HepG2 (cell line): ENCODE data around the gene HAGHL. TPM values are rescaled to one million over a fixed set of nuclear protein-coding genes. Genes with fewer than 3 reads are reported as not detected.

Experiments
- ATAC-seq: fragments of 200-7000 bp; cut with Tn5 transposase; 3 replicates; pipeline ENCODE4 v1.9.1; 2020; ENCODE audit warnings: mild to moderate bottlenecking, moderate library complexity
- BruUV-seq: library from RNA; stranded (reverse); fragments of 400-500 nt; replicated peaks from 2 replicates; lab custom pipeline; 2021; lab: Mats Ljungman, UMichigan
- CTCF ChIA-PET: fragments of 300-600 bp; formaldehyde crosslinking; extraction: SDS; loops from one replicate; lab custom pipeline; 2021; ENCODE audit warnings: low total read pairs, inconsistent platforms, low intra/inter-chr PET ratio; lab: Yijun Ruan, JAX
- POLR2A ChIA-PET: fragments of 350-600 bp; sonication (Branson Sonifier 250); formaldehyde crosslinking; loops from one replicate; lab custom pipeline; 2020; ENCODE audit warnings: antibody characterized with exemption, inconsistent platforms; lab: Yijun Ruan, JAX
- DNase-seq: peaks from one replicate; pipeline ENCODE4 v3.0.0-alpha.2; 2015; ENCODE audit warnings: low spot score
- FAIRE-seq: peaks from 3 replicates; lab custom pipeline; 2011; peaks lifted over from hg19 to GRCh38; lab: Jason Lieb, UNC
- H2AFZ ChIP-seq: one replicate; pipeline ENCODE4 v1.6.1; 2011; ENCODE audit warnings: low read length, inconsistent platforms
- H3K27ac ChIP-seq: fragments of 300-600 bp; 3 replicates; pipeline ENCODE4 v1.8.0; 2011; ENCODE audit warnings: mixed run types, mild to moderate bottlenecking, mixed read lengths, low read length, inconsistent platforms; ENCODE audit not compliant: insufficient read depth; ENCODE audit errors: extremely low read length
- H3K27me3 ChIP-seq, 2 experiments: fragments of 200-600 bp in 1 of 2; 2 replicates in 1 of 2; 3 replicates in 1 of 2; pipeline versions ENCODE4 v1.6.0 to v1.8.0; 2011; ENCODE audit warnings: low read length in 2 of 2, mild to moderate bottlenecking in 2 of 2, moderate library complexity in 2 of 2, inconsistent platforms in 1 of 2; ENCODE audit not compliant: insufficient read depth in 2 of 2, control insufficient read depth in 1 of 2
- H3K36me3 ChIP-seq, 2 experiments: fragments of 200-600 bp in 1 of 2; replicated peaks in 1 of 2; 2 replicates in 1 of 2; 3 replicates in 1 of 2; pipeline versions ENCODE4 v1.5.1 to v1.8.0; 2011; ENCODE audit warnings: low read length in 2 of 2, inconsistent platforms in 1 of 2; ENCODE audit not compliant: insufficient read depth in 2 of 2, control insufficient read depth in 1 of 2
- H3K4me1 ChIP-seq: 2 replicates; pipeline ENCODE4 v1.5.1; 2012; ENCODE audit warnings: low read length, inconsistent platforms; ENCODE audit not compliant: insufficient read depth
- H3K4me2 ChIP-seq: 2 replicates; pipeline ENCODE4 v1.6.0; 2011; ENCODE audit warnings: low read depth, low read length, inconsistent platforms
- H3K4me3 ChIP-seq, 3 experiments: fragments of 200-600 bp in 1 of 3; sonication (generic), shearing (Covaris generic) in 1 of 3; replicated peaks in 1 of 3; 2 replicates each; pipeline ENCODE4 v1.5.1; 2011 to 2016; ENCODE audit warnings: low read length in 3 of 3, inconsistent platforms in 2 of 3, low read depth in 2 of 3, mild to moderate bottlenecking in 2 of 3, control low read depth in 1 of 3, mixed read lengths in 1 of 3; ENCODE audit not compliant: insufficient read depth in 1 of 3
- H3K79me2 ChIP-seq: one replicate; pipeline ENCODE4 v1.6.1; 2011; ENCODE audit warnings: low read length, inconsistent platforms; ENCODE audit not compliant: insufficient read depth
- H3K9ac ChIP-seq: 2 replicates; pipeline ENCODE4 v1.6.0; 2011; ENCODE audit warnings: mild to moderate bottlenecking, low read depth, low read length, inconsistent platforms; ENCODE audit not compliant: insufficient read depth
- H3K9me3 ChIP-seq: 2 replicates; pipeline ENCODE4 v1.5.1; 2012; ENCODE audit warnings: mild to moderate bottlenecking, low read length
- H4K20me1 ChIP-seq: 2 replicates; pipeline ENCODE4 v1.6.0; 2011; ENCODE audit warnings: inconsistent platforms, mild to moderate bottlenecking, low read length, moderate library complexity; ENCODE audit not compliant: insufficient read depth
- CHD2 ChIP-seq: IDR thresholded peaks from 2 replicates; pipeline ENCODE4 v1.6.1; 2011; ENCODE audit warnings: low read depth, low read length, improper control_type of control experiment
- HDAC2 ChIP-seq: sonication (generic); formaldehyde crosslinking; IDR thresholded peaks from 2 replicates; pipeline ENCODE4 v1.4.0; 2020; ENCODE audit warnings: missing genetic modification reagents
- KDM4B ChIP-seq: sonication (generic); formaldehyde crosslinking; IDR thresholded peaks from 2 replicates; pipeline ENCODE4 v1.4.0; 2020; ENCODE audit warnings: missing genetic modification reagents
- KDM5A ChIP-seq: fragments of 200-600 bp; sonication (generic); IDR thresholded peaks from 2 replicates; pipeline ENCODE4 v1.7.0; 2018; ENCODE audit warnings: antibody characterized with exemption, mild to moderate bottlenecking, low read length, borderline replicate concordance
- LCORL ChIP-seq, 2 experiments: fragments of 450-650 bp in 1 of 2; sonication (generic) in 1 of 2; formaldehyde crosslinking in 1 of 2; IDR thresholded peaks; 2 replicates each; pipeline versions ENCODE4 v1.5.0 to v1.6.1; 2017 to 2020; ENCODE audit warnings: antibody characterized with exemption in 1 of 2, missing genetic modification reagents in 1 of 2
- NFE2L2 ChIP-seq: fragments of 150-350 bp; IDR thresholded peaks from 2 replicates; pipeline ENCODE4 v1.6.1; 2014; ENCODE audit warnings: low read length
- RFX3 ChIP-seq: IDR thresholded peaks from 2 replicates; pipeline ENCODE4 v1.6.1; 2016; ENCODE audit warnings: missing biosample characterization, missing genetic modification reagents
- SAP130 ChIP-seq: IDR thresholded peaks from 2 replicates; pipeline ENCODE4 v1.6.1; 2016; ENCODE audit warnings: low read depth
- SMAD1 ChIP-seq: sonication (generic); formaldehyde crosslinking; IDR thresholded peaks from 2 replicates; pipeline ENCODE4 v1.4.0; 2020; ENCODE audit warnings: missing genetic modification reagents, low read depth, mild to moderate bottlenecking, borderline replicate concordance
- SRF ChIP-seq: IDR thresholded peaks from 2 replicates; pipeline ENCODE4 v1.6.1; 2011; ENCODE audit warnings: mild to moderate bottlenecking, low read depth, low read length, moderate library complexity
- TRIM22 ChIP-seq: fragments of 450-650 bp; IDR thresholded peaks from 2 replicates; pipeline ENCODE4 v1.6.1; 2017
- TRIM24 ChIP-seq: sonication (generic); formaldehyde crosslinking; IDR thresholded peaks from 2 replicates; pipeline ENCODE4 v1.8.0; 2022; ENCODE audit warnings: mild to moderate bottlenecking, missing genetic modification reagents
- ZNF496 ChIP-seq: sonication (generic); formaldehyde crosslinking; IDR thresholded peaks from 2 replicates; pipeline ENCODE4 v1.8.1; 2023; ENCODE audit warnings: mild to moderate bottlenecking, moderate library complexity, missing genetic modification reagents; ENCODE audit not compliant: insufficient replicate concordance
- ZNF550 ChIP-seq: sonication (generic); formaldehyde crosslinking; IDR thresholded peaks from 2 replicates; pipeline ENCODE4 v1.4.0; 2020; ENCODE audit warnings: mild to moderate bottlenecking, missing genetic modification reagents, borderline replicate concordance
- ZNF709 ChIP-seq: sonication (generic); formaldehyde crosslinking; IDR thresholded peaks from 2 replicates; pipeline ENCODE4 v1.5.0; 2020; ENCODE audit warnings: mild to moderate bottlenecking, missing genetic modification reagents
- ZNF761 ChIP-seq: sonication (generic); formaldehyde crosslinking; conservative IDR thresholded peaks from 2 replicates; pipeline ENCODE4 v1.4.0; 2020; ENCODE audit warnings: mild to moderate bottlenecking, missing genetic modification reagents
- WGBS: methylation state at CpG from one replicate; pipeline ENCODE4 v1.1.6; 2017; ENCODE audit warnings: low lambda C conversion rate; 5-methylcytosine and 5-hydroxymethylcytosine counted together
- in situ Hi-C: cut with HindIII; loops from 2 replicates; pipeline ENCODE4 v1.10.0; 2017; ENCODE audit warnings: low pct_unique_long_range_greater_than_20kb; ENCODE audit not compliant: extremely low pct_ligation_motif_present
- intact Hi-C: fragments of 100-400 bp; cut with micrococcal nuclease; formaldehyde crosslinking; loops from one replicate; pipeline ENCODE4 v1.10.0; 2022; ENCODE audit not compliant: unreplicated experiment
- polyA plus RNA-seq, 8 experiments: library from polyadenylated mRNA; depleted of rRNA in 3 of 8; stranded (reverse) in 7 of 8; unstranded in 1 of 8; fragments of >200 nt; fragmentation: Illumina TruSeq in 4 of 8; extraction: Trizol in 4 of 8; gene quantifications; 2 replicates each; pipeline versions ENCODE4 v1.2.1 to v1.2.3, GENCODE V29; 2011 to 2016; ENCODE audit warnings: low read depth in 4 of 8, missing spikeins in 1 of 8, mixed read lengths in 1 of 8; ENCODE audit not compliant: insufficient read depth in 1 of 8
- total RNA-seq, 5 experiments: library from RNA; depleted of rRNA; stranded (reverse); fragments of >200 nt; fragmentation: Illumina TruSeq; extraction: Trizol; gene quantifications; 2 replicates each; pipeline ENCODE4 v1.2.3, GENCODE V29; 2016; ENCODE audit warnings: low read depth in 1 of 5
- TF ChIP-seq, protein P1 (sequence below): IDR thresholded peaks from 2 replicates; pipeline ENCODE4 v1.6.1; 2016
- TF ChIP-seq, protein P2 (sequence below): IDR thresholded peaks from 2 replicates; pipeline ENCODE4 v1.6.1; 2012; ENCODE audit warnings: low read depth, low read length, improper control_type of control experiment
- TF ChIP-seq, protein P3 (sequence below): sonication (generic); formaldehyde crosslinking; IDR thresholded peaks from 2 replicates; pipeline ENCODE4 v1.5.0; 2020; ENCODE audit warnings: missing genetic modification reagents

HAGHL gene
- total and polyA plus RNA-seq, 2 of the 13 experiments (the other 11 are each of a cell fraction or from before 2014, with no cell fraction given): 3.4 to 8.4 TPM

DNA sequence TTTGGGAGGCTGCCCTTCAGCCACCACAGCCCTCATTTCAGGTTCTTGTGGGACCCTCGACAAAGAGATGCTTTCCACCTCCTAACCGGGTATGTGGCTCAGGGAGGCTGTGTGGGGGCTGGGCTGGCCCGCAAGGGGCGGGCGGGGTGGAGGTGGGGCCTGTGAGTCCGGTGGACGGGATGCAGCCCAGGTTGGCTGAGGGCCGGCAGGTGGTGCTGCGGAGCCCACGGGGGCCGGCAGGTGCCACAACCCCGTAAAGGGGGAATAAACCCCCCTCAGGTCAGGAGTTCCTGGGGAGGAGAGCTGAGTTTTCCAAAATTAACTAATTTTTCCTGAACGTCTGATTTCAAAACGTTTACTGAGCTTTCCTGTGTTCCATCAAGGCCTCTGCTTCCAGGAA is 18.8 kb downstream of the HAGHL start:
- intact Hi-C loops: loop anchor here (1.0 kb wide), 1 partner anchor 40 kb away; no protein-coding TSS in a partner anchor
- Histone ChIP-seq H3K27me3 (peaks cover 0 to 17% of the 10 kb centered on the region in 2 experiments; a peak in 2 of 5 replicates), H4K20me1 (no peaks in the 10 kb centered on the region), H2AFZ (no peak overlapping the region), H3K36me3 (no peaks in the 10 kb centered on the region), H3K27ac (no peak overlapping the region), H3K4me2 (no peak overlapping the region), H3K4me1 (0 out of 2 replicates have a peak, but pooled peaks cover 8% of the 10 kb centered on the region), H3K9me3 (no peaks in the 10 kb centered on the region), H3K4me3 (no peak overlapping the region), H3K79me2 (no peaks in the 10 kb centered on the region), H3K9ac (no peak overlapping the region)
- DNase-seq: no peak
- FAIRE-seq: peak; percentile 50
- no TSS peak for BruUV-seq
- 0% methylated on average over 9 of the region's 14 CpGs for WGBS
- ATAC-seq: peak; percentile 76
- ChIA-PET POLR2A (no interaction called here), CTCF (interaction anchor here (0.7 kb wide), 1 partner anchor 40 kb away, joined by 4 read pairs; no protein-coding TSS in a partner anchor)
- in situ Hi-C loops: no loop called here
- no peak for TF ChIP-seq ZNF761 (CRISPR knock-in tag)
- no peak for TF ChIP-seq TRIM24 (CRISPR knock-in tag)
- TF ChIP-seq, protein P1, sequence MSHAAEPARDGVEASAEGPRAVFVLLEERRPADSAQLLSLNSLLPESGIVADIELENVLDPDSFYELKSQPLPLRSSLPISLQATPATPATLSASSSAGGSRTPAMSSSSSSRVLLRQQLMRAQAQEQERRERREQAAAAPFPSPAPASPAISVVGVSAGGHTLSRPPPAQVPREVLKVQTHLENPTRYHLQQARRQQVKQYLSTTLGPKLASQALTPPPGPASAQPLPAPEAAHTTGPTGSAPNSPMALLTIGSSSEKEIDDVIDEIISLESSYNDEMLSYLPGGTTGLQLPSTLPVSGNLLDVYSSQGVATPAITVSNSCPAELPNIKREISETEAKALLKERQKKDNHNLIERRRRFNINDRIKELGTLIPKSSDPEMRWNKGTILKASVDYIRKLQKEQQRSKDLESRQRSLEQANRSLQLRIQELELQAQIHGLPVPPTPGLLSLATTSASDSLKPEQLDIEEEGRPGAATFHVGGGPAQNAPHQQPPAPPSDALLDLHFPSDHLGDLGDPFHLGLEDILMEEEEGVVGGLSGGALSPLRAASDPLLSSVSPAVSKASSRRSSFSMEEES (CRISPR knock-in tag): no peak
- no peak for TF ChIP-seq NFE2L2
- TF ChIP-seq CHD2: 0 out of 2 replicates have a peak, but pooled peaks have one; percentile 26
- 0 out of 2 replicates have a peak, but pooled peaks have one; percentile 13 for TF ChIP-seq SAP130 (CRISPR knock-in tag)
- no peak for TF ChIP-seq TRIM22
- TF ChIP-seq, protein P2, sequence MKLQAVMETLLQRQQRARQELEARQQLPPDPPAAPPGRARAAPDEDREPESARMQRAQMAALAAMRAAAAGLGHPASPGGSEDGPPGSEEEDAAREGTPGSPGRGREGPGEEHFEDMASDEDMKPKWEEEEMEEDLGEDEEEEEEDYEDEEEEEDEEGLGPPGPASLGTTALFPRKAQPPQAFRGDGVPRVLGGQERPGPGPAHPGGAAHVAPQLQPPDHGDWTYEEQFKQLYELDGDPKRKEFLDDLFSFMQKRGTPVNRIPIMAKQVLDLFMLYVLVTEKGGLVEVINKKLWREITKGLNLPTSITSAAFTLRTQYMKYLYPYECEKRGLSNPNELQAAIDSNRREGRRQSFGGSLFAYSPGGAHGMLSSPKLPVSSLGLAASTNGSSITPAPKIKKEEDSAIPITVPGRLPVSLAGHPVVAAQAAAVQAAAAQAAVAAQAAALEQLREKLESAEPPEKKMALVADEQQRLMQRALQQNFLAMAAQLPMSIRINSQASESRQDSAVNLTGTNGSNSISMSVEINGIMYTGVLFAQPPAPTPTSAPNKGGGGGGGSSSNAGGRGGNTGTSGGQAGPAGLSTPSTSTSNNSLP: no peak
- no peak for TF ChIP-seq KDM5A
- TF ChIP-seq, protein P3, sequence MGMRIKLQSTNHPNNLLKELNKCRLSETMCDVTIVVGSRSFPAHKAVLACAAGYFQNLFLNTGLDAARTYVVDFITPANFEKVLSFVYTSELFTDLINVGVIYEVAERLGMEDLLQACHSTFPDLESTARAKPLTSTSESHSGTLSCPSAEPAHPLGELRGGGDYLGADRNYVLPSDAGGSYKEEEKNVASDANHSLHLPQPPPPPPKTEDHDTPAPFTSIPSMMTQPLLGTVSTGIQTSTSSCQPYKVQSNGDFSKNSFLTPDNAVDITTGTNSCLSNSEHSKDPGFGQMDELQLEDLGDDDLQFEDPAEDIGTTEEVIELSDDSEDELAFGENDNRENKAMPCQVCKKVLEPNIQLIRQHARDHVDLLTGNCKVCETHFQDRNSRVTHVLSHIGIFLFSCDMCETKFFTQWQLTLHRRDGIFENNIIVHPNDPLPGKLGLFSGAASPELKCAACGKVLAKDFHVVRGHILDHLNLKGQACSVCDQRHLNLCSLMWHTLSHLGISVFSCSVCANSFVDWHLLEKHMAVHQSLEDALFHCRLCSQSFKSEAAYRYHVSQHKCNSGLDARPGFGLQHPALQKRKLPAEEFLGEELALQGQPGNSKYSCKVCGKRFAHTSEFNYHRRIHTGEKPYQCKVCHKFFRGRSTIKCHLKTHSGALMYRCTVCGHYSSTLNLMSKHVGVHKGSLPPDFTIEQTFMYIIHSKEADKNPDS (CRISPR knock-in tag): no peak
- no peak for TF ChIP-seq ZNF709 (CRISPR knock-in tag)
- no peak for TF ChIP-seq ZNF550 (CRISPR knock-in tag)
- no peak for TF ChIP-seq HDAC2 (CRISPR knock-in tag)
- no peak for TF ChIP-seq ZNF496 (CRISPR knock-in tag)
- TF ChIP-seq KDM4B (CRISPR knock-in tag): 0 out of 2 replicates have a peak, but pooled peaks have one; percentile 47
- TF ChIP-seq SMAD1 (CRISPR knock-in tag): no peak
- TF ChIP-seq LCORL (IDR thresholded peaks at IDR 0.05): no peak
- TF ChIP-seq LCORL (CRISPR knock-in tag; IDR thresholded peaks at IDR 0.05): 0 out of 2 replicates have a peak, but pooled peaks have one; percentile 14
- TF ChIP-seq SRF: no peak
- no peak for TF ChIP-seq RFX3 (CRISPR knock-in tag)
